Smooth muscle cell (in vitro differentiated cells): ENCODE results near the gene DLGAP3. TPM values are rescaled to one million over a fixed set of nuclear protein-coding genes. Genes with fewer than 3 reads are reported as not detected.

Experiments used
- DNase-seq: peaks from one replicate; lab custom pipeline; 2025; ENCODE audit not compliant: unreplicated experiment; lab: John Stamatoyannopoulos, UW
- H2AFZ ChIP-seq: fragments of 200-600 bp; sonication (generic); 2 replicates; pipeline ENCODE4 v1.6.0; 2016; ENCODE audit warnings: antibody characterized with exemption, low read depth, mild to moderate bottlenecking
- H3F3A ChIP-seq: fragments of 200-600 bp; sonication (generic); 2 replicates; pipeline ENCODE4 v1.6.0; 2017; ENCODE audit warnings: antibody characterized with exemption, low read depth
- H3K27ac ChIP-seq: fragments of 200-600 bp; sonication (generic); 2 replicates; pipeline ENCODE4 v1.5.1; 2016; ENCODE audit warnings: low read depth, mild to moderate bottlenecking
- H3K27me3 ChIP-seq: fragments of 200-600 bp; sonication (generic); 2 replicates; pipeline ENCODE4 v1.6.1; 2016; ENCODE audit warnings: low read depth, mild to moderate bottlenecking
- H3K36me3 ChIP-seq: fragments of 200-600 bp; sonication (generic); 2 replicates; pipeline ENCODE4 v1.5.1; 2016; ENCODE audit warnings: low read depth
- H3K4me1 ChIP-seq: fragments of 200-600 bp; sonication (generic); 2 replicates; pipeline ENCODE4 v1.5.1; 2016; ENCODE audit warnings: low read depth
- H3K4me2 ChIP-seq: fragments of 200-600 bp; sonication (generic); 2 replicates; pipeline ENCODE4 v1.6.0; 2016; ENCODE audit warnings: mild to moderate bottlenecking
- H3K4me3 ChIP-seq: fragments of 200-600 bp; sonication (generic); 2 replicates; pipeline ENCODE4 v1.5.1; 2016; ENCODE audit warnings: mild to moderate bottlenecking
- H3K79me2 ChIP-seq: fragments of 200-600 bp; sonication (generic); 2 replicates; pipeline ENCODE4 v1.6.0; 2016; ENCODE audit warnings: low read depth, mild to moderate bottlenecking
- H3K9ac ChIP-seq: fragments of 200-600 bp; sonication (generic); 2 replicates; pipeline ENCODE4 v1.6.0; 2016; ENCODE audit warnings: low read depth
- H3K9me3 ChIP-seq: fragments of 200-600 bp; sonication (generic); replicated peaks from 2 replicates; pipeline ENCODE4 v1.5.1; 2016; ENCODE audit warnings: low read depth
- H4K20me1 ChIP-seq: fragments of 200-600 bp; sonication (generic); 2 replicates; pipeline ENCODE4 v1.6.0; 2016; ENCODE audit warnings: low read depth
- WGBS: methylation state at CpG from one replicate; pipeline ENCODE4 v1.1.7; 2016; ENCODE audit warnings: low lambda C conversion rate; 5-methylcytosine and 5-hydroxymethylcytosine counted together
- polyA plus RNA-seq: library from polyadenylated mRNA; unstranded; fragments of >200 nt; fragmentation: Nextera tagmentation; extraction: Ambion mirVana; gene quantifications from 2 replicates; pipeline ENCODE4 v1.2.1, GENCODE V29; 2016
- total RNA-seq: library from RNA; depleted of rRNA; stranded (reverse); fragments of >200 nt; gene quantifications from 2 replicates; pipeline ENCODE4 v1.2.3, GENCODE V29; 2014
- TF ChIP-seq, protein P1 (sequence below): fragments of 200-600 bp; sonication (generic); IDR thresholded peaks from 2 replicates; pipeline ENCODE4 v1.5.1; 2017; ENCODE audit warnings: borderline replicate concordance, mild to moderate bottlenecking, antibody characterized with exemption; ENCODE audit not compliant: insufficient read depth, poor library complexity, severe bottlenecking

DLGAP3 gene
- total and polyA plus RNA-seq, 2 experiments from 2014 or later, result not detected

DNA sequence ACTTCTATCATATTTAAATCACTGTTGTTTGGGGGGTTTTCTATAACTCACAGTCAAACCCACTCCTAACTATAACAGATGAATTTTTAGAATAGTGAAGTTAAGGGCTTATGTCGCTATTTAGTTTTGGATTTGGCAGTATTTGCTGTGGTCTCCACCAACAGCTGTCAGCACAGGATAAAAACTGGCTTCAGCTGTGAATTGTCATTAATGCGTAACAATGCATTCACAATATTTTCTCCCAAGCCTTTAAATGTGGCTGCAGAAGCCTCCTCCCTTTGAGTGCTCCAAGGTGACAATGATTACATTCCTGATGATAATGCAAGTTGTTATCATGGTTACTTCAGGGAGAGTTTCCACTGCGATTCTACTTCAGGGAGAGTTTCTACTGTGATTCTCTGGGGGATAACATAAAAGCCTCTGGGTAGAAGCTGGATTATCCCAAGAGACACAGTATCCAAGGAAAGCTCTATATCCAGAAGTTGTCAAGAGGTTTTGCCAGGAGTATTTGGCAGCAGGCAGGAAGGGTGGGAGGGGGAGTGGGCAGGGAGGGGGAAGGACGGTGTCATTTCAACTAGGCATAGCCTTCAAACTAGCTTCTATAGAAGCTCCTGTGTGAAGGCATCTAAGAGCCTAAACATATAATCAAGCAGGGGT is 55.0 kb downstream of the DLGAP3 start:
- WGBS, result 83% methylated on average over 4 of the region's 4 CpGs
- Histone ChIP-seq H3K9ac (no peak overlapping the region), H3K36me3 (no peaks in the 10 kb centered on the region), H3K4me3 (no peak overlapping the region), H3K79me2 (no peaks in the 10 kb centered on the region), H4K20me1 (no peaks in the 10 kb centered on the region), H3K4me2 (no peak overlapping the region), H3K27ac (no peak overlapping the region), H3K27me3 (peaks cover 60% of the 10 kb centered on the region), H3K4me1 (no peaks in the 10 kb centered on the region), H3K9me3 (no peaks in the 10 kb centered on the region), H2AFZ (no peak overlapping the region), H3F3A (no peaks in the 10 kb centered on the region)
- no peak for DNase-seq
- TF ChIP-seq, protein P1, sequence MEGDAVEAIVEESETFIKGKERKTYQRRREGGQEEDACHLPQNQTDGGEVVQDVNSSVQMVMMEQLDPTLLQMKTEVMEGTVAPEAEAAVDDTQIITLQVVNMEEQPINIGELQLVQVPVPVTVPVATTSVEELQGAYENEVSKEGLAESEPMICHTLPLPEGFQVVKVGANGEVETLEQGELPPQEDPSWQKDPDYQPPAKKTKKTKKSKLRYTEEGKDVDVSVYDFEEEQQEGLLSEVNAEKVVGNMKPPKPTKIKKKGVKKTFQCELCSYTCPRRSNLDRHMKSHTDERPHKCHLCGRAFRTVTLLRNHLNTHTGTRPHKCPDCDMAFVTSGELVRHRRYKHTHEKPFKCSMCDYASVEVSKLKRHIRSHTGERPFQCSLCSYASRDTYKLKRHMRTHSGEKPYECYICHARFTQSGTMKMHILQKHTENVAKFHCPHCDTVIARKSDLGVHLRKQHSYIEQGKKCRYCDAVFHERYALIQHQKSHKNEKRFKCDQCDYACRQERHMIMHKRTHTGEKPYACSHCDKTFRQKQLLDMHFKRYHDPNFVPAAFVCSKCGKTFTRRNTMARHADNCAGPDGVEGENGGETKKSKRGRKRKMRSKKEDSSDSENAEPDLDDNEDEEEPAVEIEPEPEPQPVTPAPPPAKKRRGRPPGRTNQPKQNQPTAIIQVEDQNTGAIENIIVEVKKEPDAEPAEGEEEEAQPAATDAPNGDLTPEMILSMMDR, result no peak

DNA sequence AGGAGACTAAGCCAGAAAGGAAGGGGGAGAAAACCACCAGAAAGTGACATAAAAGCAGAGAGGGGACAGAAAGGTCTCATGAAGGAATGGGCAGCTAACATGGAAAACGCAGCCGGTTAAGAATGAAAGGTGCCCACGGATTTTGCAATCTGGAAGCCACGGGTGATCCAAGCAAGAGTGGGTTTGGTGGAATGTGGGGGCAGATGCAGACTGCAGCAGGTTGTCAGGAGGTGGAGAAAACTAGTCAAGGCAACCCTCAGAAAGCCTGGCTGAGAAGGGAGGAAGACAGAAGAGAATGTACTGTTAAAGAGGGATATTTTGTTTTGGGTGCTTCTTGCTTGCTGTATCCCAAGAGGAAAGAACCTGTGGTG is 57.3 kb downstream of the DLGAP3 start:
- 87% methylated on average over 4 of the region's 4 CpGs for WGBS
- H3K9ac ChIP-seq, result no peak overlapping the region
- H3K4me2 ChIP-seq, result no peak overlapping the region
- no peak overlapping the region for H3K27ac ChIP-seq
- TF ChIP-seq, protein P1, result no peak
- peaks cover 43% of the 10 kb centered on the region for H3K27me3 ChIP-seq
- H4K20me1 ChIP-seq, result no peaks in the 10 kb centered on the region
- no peak overlapping the region for H3K4me3 ChIP-seq
- no peak for DNase-seq
- no peak overlapping the region for H2AFZ ChIP-seq
- no peaks in the 10 kb centered on the region for H3K4me1 ChIP-seq
- H3F3A ChIP-seq, result no peaks in the 10 kb centered on the region
- H3K79me2 ChIP-seq, result no peaks in the 10 kb centered on the region
- H3K9me3 ChIP-seq, result no peaks in the 10 kb centered on the region
- H3K36me3 ChIP-seq, result no peaks in the 10 kb centered on the region

DNA sequence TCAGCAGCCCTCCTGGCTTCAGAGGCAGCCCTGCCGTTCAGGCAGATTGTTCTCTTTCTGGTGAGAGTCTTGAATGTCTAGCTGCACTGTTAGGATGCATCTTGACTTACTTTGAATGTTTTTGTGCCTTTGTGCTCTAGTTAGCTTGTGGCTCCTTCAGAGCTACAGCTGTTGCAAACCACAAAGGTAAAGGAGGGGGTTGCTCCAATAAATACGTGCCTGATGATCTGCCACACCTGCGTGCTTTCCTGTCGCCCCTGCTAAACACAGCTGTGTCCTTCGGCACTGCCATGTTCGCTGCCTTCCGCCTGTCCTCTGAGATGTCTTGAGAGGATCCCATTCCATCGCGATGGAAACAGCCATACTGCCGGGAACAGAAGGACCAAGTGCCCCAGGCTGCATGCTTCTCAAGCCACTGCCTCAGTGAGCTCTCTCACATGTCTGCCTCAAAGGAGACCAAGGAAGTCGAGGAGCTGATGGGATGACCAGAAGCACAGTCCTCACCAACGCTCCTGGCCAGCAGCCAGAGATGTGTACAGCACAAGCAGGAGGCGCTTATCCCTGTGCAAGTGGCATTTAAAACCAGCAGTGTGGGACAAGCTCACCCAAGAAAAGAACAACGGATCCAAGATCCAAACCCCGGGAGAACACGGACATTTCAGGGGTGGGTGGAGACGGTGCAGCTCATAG is 57.9 kb downstream of the DLGAP3 start:
- 90% methylated on average over 17 of the region's 17 CpGs for WGBS
- H2AFZ ChIP-seq, result no peak overlapping the region
- no peak for DNase-seq
- no peaks in the 10 kb centered on the region for H3K79me2 ChIP-seq
- no peaks in the 10 kb centered on the region for H3F3A ChIP-seq
- H3K36me3 ChIP-seq, result no peaks in the 10 kb centered on the region
- H3K27me3 ChIP-seq, result peaks cover 38% of the 10 kb centered on the region
- H3K27ac ChIP-seq, result no peak overlapping the region
- no peak overlapping the region for H3K4me2 ChIP-seq
- H3K4me1 ChIP-seq, result no peaks in the 10 kb centered on the region
- H3K9ac ChIP-seq, result no peak overlapping the region
- no peak overlapping the region for H3K4me3 ChIP-seq
- H4K20me1 ChIP-seq, result no peaks in the 10 kb centered on the region
- TF ChIP-seq, protein P1, result no peak
- H3K9me3 ChIP-seq, result no peaks in the 10 kb centered on the region
